T-helper 1 cell treated with Interleukin-12 subunit alpha and Interleukin-12 subunit beta and Interleukin-4 antibody, amounts not matched to agents 30 μg/mL and 1 μg/mL, for 36 hours (primary cell): Measurements from ENCODE around the gene ZNF865.

Experiments used
- H3K27ac Mint-ChIP-seq: one replicate; pipeline ENCODE4 v1.8.0; 2021; ENCODE audit warnings: mild to moderate bottlenecking, mixed read lengths
- H3K27me3 Mint-ChIP-seq: one replicate; pipeline ENCODE4 v1.8.0; 2021; ENCODE audit warnings: low read depth, mixed read lengths
- H3K36me3 Mint-ChIP-seq: one replicate; pipeline ENCODE4 v1.8.0; 2021; ENCODE audit warnings: low read depth, mixed read lengths
- H3K4me1 Mint-ChIP-seq: one replicate; pipeline ENCODE4 v1.8.0; 2021; ENCODE audit warnings: low read depth, mixed read lengths
- H3K4me3 Mint-ChIP-seq: one replicate; pipeline ENCODE4 v1.8.0; 2021; ENCODE audit warnings: mild to moderate bottlenecking, moderate library complexity, mixed read lengths
- H3K9me3 Mint-ChIP-seq: one replicate; pipeline ENCODE4 v1.8.0; 2021; ENCODE audit warnings: mixed read lengths

The ZNF865 gene

GRCh38 chr19:55638864-55639359 lies 33.5 kb downstream of the ZNF865 start:
- H3K27ac Mint-ChIP-seq = peak overlapping the region; percentile 77
- peaks cover 49% of the 10 kb centered on the region for H3K4me1 Mint-ChIP-seq
- no peaks in the 10 kb centered on the region for H3K9me3 Mint-ChIP-seq
- H3K4me3 Mint-ChIP-seq = peak overlapping the region; percentile 64
- H3K36me3 Mint-ChIP-seq = peaks cover 19% of the 10 kb centered on the region
- no peaks in the 10 kb centered on the region for H3K27me3 Mint-ChIP-seq

GRCh38 chr19:55640043-55640576 lies 34.7 kb downstream of the ZNF865 start:
- H3K36me3 Mint-ChIP-seq = peaks cover 15% of the 10 kb centered on the region
- H3K9me3 Mint-ChIP-seq = no peaks in the 10 kb centered on the region
- peak overlapping the region; percentile 86 for H3K27ac Mint-ChIP-seq
- peak overlapping the region; percentile 66 for H3K4me3 Mint-ChIP-seq
- H3K4me1 Mint-ChIP-seq = peaks cover 47% of the 10 kb centered on the region
- no peaks in the 10 kb centered on the region for H3K27me3 Mint-ChIP-seq

DNA sequence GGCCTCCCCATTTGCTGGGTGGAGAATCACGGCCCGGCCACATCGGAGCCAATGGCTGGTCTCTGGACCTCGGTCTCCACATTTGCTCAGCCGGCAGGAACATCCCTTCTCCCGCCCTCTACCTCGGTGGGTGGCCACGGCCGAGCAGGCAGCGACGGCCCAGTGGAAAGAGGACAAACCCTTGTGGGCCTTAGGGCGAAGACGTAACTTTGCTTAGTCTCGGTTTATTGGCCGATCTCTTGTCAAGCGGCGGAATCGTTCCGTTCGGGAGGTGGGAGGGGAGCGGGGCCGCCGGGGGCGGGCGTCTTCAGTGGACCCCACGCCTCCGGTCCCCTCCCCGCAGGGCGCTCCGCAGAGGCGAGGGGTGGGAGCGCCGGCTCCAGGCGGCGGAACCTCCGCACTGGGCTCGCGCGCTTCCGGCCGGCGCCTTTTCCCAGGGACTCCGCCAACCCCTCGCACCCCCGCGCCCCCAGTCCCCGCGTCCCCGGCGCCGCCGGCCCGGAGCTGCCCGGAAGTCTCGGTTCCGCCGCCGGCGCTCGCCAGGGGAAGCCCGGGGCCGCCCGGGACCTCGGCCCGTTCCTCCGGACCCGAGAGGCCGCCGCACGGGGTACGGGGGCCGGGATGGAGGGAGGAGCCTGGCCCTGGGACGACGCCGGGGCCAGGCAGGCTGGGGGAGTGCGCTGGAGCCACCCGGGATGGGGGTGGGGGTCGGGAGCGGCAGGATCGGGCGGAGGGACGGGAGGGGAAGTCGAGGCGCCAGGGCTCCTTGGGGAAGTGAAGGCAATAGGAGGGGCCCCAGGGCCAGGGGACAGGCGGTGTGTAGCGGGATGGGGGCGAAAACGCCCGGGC lies 35.4 kb downstream of the ZNF865 start, which contains the start of gene ZNF580:
TSS of gene ZNF580 (plus strand) at position 426 of the 849 bp plus-strand sequence. CDS start 1,507 bp downstream, outside the sequence.
- Mint-ChIP-seq H3K4me1 (peaks cover 46% of the 10 kb centered on the region), H3K36me3 (peaks cover 14% of the 10 kb centered on the region), H3K4me3 (peak within 1 kb of the TSS; percentile 94), H3K9me3 (no peaks in the 10 kb centered on the region), H3K27ac (peak within 1 kb of the TSS; percentile 95), H3K27me3 (no peaks in the 10 kb centered on the region)

DNA sequence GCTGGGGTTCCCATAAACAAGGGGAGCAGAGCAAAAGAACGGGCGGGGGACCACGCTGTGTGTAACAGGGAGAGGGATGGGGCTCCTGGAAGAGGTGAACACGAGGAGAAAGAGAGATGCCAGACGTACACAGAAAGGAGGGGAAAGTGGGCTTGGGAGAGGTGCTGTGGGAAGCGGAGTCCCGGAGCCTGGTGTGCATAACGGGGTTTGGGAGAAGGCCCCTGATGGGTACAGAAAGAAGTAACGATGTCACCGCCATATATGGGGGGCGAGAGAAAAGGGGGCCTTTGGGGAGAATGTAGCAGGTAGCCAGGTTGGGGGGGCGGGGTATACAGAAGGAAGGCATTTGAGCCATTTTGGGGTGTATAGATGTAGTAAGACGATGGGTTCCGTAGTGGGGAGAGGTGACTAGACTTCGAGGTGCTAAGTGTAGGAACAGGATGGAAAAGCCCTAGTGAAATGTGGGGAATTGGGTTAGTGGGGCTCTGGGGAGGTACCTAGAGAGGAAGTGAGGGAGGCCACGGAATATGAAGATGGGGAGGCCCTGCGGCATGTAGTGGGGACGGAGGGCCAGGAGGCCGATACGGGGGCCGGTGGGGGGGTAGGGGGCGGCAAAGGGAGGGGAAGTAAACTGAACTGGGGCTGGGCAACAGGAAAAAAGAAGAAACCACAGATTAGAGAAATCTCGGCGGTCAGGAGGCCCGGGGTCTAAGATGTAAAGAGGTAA lies 36.1 kb downstream of the ZNF865 start:
- peak overlapping the region; percentile 94 for H3K4me3 Mint-ChIP-seq
- H3K36me3 Mint-ChIP-seq = peaks cover 11% of the 10 kb centered on the region
- H3K4me1 Mint-ChIP-seq = peaks cover 38% of the 10 kb centered on the region
- H3K27me3 Mint-ChIP-seq = no peaks in the 10 kb centered on the region
- H3K27ac Mint-ChIP-seq = peak overlapping the region; percentile 95
- no peaks in the 10 kb centered on the region for H3K9me3 Mint-ChIP-seq

GRCh38 chr19:55642153-55643002 lies 36.9 kb downstream of the ZNF865 start:
- H3K27ac Mint-ChIP-seq = peak overlapping the region; percentile 97
- H3K36me3 Mint-ChIP-seq = peaks cover 13% of the 10 kb centered on the region
- peaks cover 38% of the 10 kb centered on the region for H3K4me1 Mint-ChIP-seq
- peak overlapping the region; percentile 96 for H3K4me3 Mint-ChIP-seq
- H3K27me3 Mint-ChIP-seq = no peaks in the 10 kb centered on the region
- no peaks in the 10 kb centered on the region for H3K9me3 Mint-ChIP-seq

GRCh38 chr19:55643003-55643886 lies 37.8 kb downstream of the ZNF865 start, which contains the start of gene ZNF581:
ZNF581 (plus strand) TSS chr19:55643649; CDS start chr19:55644572, 923 bp downstream.
- peak within 1 kb of the TSS; percentile 96 for H3K4me3 Mint-ChIP-seq
- peaks cover 36% of the 10 kb centered on the region for H3K4me1 Mint-ChIP-seq
- peak within 1 kb of the TSS; percentile 97 for H3K27ac Mint-ChIP-seq
- peaks cover 12% of the 10 kb centered on the region for H3K36me3 Mint-ChIP-seq
- H3K27me3 Mint-ChIP-seq = no peaks in the 10 kb centered on the region
- H3K9me3 Mint-ChIP-seq = no peaks in the 10 kb centered on the region

DNA sequence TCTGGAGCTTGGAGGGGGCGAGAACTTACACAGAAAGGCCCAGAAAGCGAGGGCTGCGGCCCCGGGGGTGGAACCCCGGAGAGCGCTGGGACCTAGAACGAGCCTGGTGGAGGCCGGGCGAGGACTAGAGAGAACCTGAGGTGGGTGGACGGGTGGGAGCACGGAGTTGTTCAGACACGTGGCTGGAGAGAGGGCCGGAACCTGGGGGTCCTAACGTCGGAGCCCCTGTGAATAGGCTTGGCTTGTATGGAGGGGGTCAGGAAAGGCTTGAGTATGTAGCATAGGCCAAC lies 38.4 kb downstream of the ZNF865 start:
- Mint-ChIP-seq H3K36me3 (peaks cover 12% of the 10 kb centered on the region), H3K9me3 (no peaks in the 10 kb centered on the region), H3K27me3 (no peaks in the 10 kb centered on the region), H3K4me3 (peak overlapping the region; percentile 96), H3K4me1 (peaks cover 36% of the 10 kb centered on the region), H3K27ac (peak overlapping the region; percentile 93)

DNA sequence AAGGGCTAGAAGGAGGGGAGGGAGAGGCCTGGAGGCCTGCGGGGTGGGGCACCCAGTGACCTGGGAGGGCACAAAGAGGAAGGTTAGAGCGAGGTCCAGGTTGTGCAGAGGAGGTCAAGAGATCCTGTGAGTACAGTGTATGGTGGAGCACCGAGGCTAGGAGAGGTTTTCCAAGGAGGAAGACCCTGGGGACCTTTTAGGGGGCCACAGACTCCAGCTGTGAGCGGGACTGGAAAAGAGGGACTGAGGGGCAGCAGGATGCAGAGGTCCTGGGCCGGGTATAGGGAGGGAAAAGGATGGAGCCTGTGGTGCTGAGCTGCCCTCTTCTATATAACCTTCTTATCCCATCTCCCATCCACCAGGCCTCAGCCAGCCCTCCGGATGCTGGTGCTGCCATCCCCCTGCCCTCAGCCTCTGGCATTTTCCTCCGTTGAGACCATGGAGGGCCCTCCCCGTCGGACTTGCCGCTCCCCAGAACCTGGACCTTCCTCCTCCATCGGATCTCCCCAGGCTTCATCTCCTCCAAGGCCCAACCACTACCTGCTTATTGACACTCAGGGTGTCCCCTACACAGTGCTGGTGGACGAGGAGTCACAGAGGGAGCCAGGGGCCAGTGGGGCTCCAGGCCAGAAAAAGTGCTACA lies 38.9 kb downstream of the ZNF865 start:
- Mint-ChIP-seq H3K36me3 (peaks cover 9% of the 10 kb centered on the region), H3K27ac (peak overlapping the region; percentile 93), H3K4me1 (peaks cover 31% of the 10 kb centered on the region), H3K27me3 (no peaks in the 10 kb centered on the region), H3K4me3 (peak overlapping the region; percentile 96), H3K9me3 (no peaks in the 10 kb centered on the region)

GRCh38 chr19:55644842-55645511 lies 39.5 kb downstream of the ZNF865 start:
- Mint-ChIP-seq H3K9me3 (no peaks in the 10 kb centered on the region), H3K27ac (no peak overlapping the region), H3K4me3 (peak overlapping the region; percentile 96), H3K4me1 (peaks cover 35% of the 10 kb centered on the region), H3K36me3 (peaks cover 12% of the 10 kb centered on the region), H3K27me3 (no peaks in the 10 kb centered on the region)

DNA sequence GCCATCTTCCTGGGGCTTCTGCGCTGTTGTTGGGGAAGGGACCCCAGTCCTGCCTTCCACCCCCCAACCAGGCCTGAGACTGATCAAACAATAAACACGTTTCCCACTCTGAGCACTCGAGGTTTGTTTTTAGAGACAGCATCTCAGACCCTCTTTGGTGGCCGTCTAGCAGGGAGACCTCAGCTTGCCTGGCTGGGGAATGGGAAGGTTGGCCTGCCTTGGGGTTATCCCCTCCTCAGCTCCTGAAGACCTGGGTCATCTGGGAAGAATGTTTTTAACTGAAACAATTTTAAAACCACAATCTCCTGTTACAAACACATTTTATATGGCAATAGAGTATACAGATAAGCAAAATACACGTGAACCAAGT lies 40.0 kb downstream of the ZNF865 start:
- no peaks in the 10 kb centered on the region for H3K9me3 Mint-ChIP-seq
- H3K4me1 Mint-ChIP-seq = peaks cover 31% of the 10 kb centered on the region

DNA sequence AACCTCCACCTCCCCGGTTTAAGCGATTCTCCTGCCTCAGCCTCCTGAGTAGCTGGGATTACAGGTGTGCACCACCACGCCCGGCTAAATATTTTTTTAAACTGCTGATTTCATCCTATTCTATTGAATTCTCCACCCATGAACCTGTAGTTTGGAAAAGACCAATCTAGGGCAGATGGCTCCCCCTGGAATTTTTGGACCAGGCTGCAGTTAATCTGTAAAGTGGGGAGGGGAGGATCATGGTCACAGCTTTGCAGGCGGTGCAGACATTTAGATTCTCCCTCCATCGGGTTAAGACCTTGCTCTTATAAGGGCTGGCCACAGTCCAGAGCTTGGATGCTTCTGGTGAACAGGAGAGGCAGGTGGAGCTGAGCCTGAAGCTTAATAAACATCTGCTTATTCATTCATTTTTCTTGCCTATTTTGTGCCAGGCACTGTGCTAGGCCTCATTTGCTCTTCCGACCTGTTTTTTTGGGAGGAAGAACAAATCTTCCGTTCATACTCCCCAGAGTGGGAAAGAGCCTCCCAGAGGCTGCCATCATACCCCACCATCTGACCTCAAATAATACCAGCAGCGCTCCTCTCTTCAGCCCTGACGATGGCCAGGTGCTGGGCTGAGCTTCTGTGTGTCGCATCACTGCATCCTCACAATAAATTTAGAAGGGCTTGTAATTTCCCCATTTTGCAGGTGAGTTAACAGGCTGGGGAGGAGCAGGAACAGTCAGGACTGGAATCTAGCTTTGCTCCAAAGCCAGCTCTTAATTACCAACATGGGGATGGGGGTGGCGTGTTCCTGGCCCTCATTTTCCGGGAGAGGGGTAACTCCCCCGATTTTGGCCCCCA lies 41.7 kb downstream of the ZNF865 start:
- no peaks in the 10 kb centered on the region for H3K9me3 Mint-ChIP-seq
- H3K27ac Mint-ChIP-seq = peak overlapping the region; percentile 31
- peaks cover 16% of the 10 kb centered on the region for H3K36me3 Mint-ChIP-seq
- H3K27me3 Mint-ChIP-seq = no peaks in the 10 kb centered on the region
- H3K4me1 Mint-ChIP-seq = peaks cover 26% of the 10 kb centered on the region
- H3K4me3 Mint-ChIP-seq = peak overlapping the region; percentile 79

More for the DNA sequence above, 40.0 kb downstream of the ZNF865 start:
- peaks cover 12% of the 10 kb centered on the region for H3K36me3 Mint-ChIP-seq
- peak overlapping the region; percentile 36 for H3K27ac Mint-ChIP-seq
- peak overlapping the region; percentile 40 for H3K4me3 Mint-ChIP-seq
- H3K27me3 Mint-ChIP-seq = no peaks in the 10 kb centered on the region
